Upper lobe of left lung (tissue), 4 donors: ENCODE results near the gene PDE4C.

Source experiments
- EP300 ChIP-seq, 4 donors: sonication (generic); formaldehyde crosslinking; IDR thresholded peaks; one replicate each; pipeline ENCODE4 v1.5.1; 2017; ENCODE audit warnings: antibody characterized with exemption in 4 of 4, control low read depth in 2 of 4
- TF ChIP-seq, protein P1 (sequence below), 6 experiments: fragments of 450-650 bp in 4 of 6; fragments of 200-600 bp in 2 of 6; sonication (generic) in 2 of 6; IDR thresholded peaks; one replicate each; pipeline ENCODE4 v1.5.1; 2016 to 2019; ENCODE audit warnings: antibody characterized with exemption in 6 of 6

DNA sequence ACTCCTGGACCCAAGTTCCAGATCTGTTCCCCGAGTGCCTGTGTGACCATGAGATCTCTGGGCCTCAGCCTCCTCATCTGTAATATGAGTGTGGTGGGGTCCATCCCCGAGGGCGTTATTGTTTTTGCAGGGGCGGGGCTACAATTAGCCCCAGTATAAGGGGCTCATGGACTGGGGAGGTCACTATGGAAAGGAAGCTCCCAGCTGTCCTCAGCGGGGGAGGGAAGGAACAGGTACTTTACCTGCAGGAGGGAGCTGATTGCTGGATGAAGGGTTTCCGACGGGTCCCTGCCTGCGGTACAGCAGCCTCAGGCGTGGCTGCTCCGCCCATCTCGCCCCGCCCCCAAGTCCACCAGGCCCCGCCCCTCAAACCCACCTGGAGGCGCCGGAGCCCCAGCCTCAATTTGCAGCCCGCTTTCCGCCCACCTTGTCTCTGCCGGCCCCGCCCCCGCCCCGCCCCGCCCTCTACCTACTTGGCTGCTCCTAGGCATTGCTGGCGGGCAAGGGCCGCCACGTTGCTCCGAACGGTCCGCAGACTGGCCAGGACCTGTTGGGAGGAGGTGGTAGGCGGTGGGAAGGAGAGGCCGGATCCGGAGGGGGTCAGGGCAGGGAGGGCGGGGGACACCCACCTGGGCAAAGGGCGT is 5.5 kb downstream of the PDE4C start:
- no peak for TF ChIP-seq EP300 (IDR thresholded peaks at IDR 0.05)
- TF ChIP-seq, protein P1, sequence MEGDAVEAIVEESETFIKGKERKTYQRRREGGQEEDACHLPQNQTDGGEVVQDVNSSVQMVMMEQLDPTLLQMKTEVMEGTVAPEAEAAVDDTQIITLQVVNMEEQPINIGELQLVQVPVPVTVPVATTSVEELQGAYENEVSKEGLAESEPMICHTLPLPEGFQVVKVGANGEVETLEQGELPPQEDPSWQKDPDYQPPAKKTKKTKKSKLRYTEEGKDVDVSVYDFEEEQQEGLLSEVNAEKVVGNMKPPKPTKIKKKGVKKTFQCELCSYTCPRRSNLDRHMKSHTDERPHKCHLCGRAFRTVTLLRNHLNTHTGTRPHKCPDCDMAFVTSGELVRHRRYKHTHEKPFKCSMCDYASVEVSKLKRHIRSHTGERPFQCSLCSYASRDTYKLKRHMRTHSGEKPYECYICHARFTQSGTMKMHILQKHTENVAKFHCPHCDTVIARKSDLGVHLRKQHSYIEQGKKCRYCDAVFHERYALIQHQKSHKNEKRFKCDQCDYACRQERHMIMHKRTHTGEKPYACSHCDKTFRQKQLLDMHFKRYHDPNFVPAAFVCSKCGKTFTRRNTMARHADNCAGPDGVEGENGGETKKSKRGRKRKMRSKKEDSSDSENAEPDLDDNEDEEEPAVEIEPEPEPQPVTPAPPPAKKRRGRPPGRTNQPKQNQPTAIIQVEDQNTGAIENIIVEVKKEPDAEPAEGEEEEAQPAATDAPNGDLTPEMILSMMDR (IDR thresholded peaks at IDR 0.05): no peak
